GM19467 (cell line): ENCODE data around the gene DOP1A.
"Not testable (repeated sequence)": the region's sequence is repeated elsewhere in the genome, so short reads cannot be mapped to it uniquely, and the experiment has no call there.

Experiments
- ATAC-seq: cut with Tn5 transposase; IDR thresholded peaks from one replicate; pipeline ENCODE4 v1.9.1; 2021; ENCODE audit warnings: mild to moderate bottlenecking, moderate library complexity; ENCODE audit not compliant: unreplicated experiment

Gene DOP1A

DNA sequence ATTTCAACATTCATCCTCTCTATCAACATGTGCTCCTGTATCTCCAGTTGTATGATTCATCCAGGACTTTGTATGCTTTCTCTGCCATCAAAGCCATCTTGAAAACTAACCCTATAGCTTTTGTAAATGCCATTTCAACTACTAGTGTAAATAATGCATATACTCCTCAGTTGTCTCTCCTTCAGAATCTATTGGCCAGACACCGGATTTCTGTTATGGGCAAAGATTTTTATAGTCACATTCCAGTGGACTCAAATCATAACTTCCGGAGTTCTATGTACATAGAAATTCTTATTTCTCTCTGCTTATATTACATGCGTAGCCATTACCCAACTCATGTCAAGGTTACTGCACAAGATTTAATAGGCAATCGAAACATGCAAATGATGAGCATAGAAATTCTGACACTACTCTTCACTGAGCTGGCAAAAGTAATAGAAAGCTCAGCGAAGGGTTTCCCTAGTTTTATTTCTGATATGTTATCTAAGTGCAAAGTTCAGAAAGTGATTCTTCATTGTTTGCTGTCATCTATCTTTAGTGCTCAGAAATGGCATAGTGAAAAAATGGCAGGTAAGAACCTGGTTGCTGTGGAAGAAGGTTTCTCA, 70.7 kb downstream of the DOP1A start:
- no peak for ATAC-seq

DNA sequence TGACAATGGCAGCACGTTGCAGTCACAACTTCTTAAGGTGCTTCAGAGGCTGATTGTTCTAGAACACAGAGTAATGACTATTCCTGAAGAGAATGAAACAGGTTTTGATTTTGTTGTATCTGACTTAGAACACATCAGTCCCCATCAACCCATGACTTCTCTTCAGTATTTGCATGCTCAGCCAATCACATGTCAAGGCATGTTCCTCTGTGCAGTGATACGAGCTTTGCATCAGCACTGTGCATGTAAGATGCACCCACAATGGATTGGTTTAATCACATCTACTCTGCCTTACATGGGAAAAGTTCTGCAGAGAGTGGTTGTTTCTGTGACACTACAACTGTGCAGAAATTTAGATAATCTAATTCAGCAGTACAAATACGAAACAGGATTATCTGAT, 71.3 kb downstream of the DOP1A start:
- no peak for ATAC-seq

DNA sequence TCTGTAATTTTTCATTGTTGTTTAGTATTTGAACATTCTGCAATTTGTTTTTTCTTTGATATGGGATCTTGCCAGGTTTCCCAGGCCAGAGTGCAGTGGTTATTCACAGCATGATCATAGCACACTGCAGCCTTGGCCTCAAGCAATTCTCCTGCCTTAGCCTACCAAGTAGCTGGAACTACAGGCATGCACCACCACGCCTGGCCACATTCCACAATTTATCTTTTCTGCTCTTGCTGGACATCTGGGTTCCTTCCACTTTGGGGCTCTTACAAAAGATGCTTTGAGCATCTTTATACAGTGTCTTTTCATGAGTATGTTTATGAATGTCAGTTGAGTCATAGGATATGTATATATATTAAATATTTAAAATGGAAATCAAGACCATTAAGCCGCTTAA, 83.6 kb downstream of the DOP1A start:
- ATAC-seq: no peak

- ATAC-seq: no peak
Measured at GRCh38 chr6:83152913-83153312, 85.4 kb downstream of the DOP1A start.

DNA sequence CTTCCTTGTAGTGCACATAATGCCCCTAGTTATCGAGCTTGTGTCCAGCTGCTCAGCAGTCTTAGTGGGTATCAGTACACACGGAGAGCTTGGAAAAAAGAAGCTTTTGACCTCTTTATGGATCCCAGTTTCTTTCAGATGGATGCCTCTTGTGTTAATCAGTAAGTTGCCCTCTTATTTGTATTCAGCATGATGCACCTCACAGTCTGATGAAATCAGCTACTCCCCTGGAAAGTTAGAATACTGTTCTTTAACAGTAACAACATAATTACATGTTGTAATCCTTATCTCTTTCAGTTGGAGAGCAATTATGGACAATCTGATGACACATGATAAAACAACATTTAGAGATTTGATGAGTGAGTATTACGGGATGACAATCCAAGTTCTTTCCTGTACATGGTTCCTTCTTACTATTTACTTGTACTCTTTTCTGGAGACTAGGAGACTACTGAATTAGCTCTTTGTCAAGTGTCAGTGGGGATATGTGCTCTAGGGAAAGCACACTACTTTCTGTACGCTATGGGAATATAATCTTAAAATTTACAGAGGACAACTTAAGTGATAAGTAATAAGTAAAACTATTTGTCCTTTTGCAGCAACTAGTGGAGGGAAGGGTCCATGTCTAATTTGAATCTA, 86.5 kb downstream of the DOP1A start:
- ATAC-seq: no peak

- no peak for ATAC-seq
Measured at GRCh38 chr6:83155794-83156193, 88.3 kb downstream of the DOP1A start.

- ATAC-seq: no peak
Measured at GRCh38 chr6:83160167-83160566, 92.7 kb downstream of the DOP1A start.

DNA sequence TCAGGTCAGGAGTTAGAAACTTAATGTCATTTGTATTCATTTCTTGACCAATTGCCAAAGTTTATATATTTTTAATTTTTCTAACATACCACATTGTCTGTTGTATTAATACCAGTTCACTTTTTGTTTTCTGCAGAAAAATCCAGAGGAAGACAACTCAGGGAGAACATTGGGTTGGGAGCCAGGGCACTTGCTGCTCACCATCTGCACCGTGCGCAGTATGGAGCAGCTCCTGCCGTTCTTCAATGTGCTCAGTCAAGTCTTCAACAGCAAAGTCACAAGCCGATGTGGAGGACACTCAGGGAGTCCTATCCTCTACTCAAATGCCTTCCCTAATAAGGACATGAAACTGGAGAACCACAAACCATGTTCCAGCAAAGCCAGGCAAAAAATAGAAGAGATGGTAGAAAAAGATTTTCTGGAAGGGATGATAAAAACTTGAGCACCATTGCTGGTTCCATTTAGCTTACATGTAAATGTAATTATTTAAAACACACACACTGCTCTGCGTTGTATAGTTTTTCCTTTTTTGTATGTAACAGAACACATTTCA, 100.3 kb downstream of the DOP1A start:
- ATAC-seq: no peak

DNA sequence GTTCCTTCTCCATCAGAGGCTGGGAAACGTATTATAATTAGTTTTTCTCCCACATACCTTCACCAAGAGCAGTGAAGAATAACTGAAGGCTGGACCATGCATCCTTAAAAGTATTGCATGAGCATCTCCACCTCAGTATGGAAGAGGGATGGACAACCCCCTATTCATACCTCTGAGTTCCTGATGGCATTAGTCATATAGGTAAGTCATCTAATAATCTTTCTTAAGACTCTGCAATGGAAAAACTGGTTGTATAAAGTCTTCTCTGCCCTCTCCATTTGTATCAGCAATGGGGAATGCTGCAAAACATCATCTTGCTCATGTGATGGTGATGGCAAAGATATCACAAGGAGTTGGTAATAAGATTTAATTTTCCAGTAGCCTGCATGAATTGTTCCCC, 101.1 kb downstream of the DOP1A start:
- no peak for ATAC-seq

DNA sequence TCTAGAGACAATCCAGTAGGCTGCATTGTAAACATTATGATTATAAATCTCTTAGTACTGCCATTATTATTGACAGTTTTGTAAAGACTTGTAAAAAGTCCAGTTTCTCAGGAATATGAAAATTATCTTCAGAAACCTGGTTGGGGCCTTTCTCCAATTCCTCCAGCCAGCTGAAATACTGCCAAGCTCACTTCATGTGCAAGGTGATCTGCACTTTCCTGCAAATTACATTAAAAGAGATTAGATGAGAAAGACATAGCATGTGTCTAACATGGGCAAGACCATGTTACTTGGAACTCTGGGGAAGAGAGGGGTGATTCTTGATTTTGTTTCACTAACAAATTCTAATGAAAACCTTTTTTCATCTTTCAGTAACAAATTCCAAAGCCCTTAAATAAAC, 101.6 kb downstream of the DOP1A start:
- ATAC-seq: no peak

GRCh38 chr6:83169511-83169910, 102.0 kb downstream of the DOP1A start:
- ATAC-seq: no peak

GRCh38 chr6:83176246-83176645, 108.8 kb downstream of the DOP1A start:
- ATAC-seq: no peak

DNA sequence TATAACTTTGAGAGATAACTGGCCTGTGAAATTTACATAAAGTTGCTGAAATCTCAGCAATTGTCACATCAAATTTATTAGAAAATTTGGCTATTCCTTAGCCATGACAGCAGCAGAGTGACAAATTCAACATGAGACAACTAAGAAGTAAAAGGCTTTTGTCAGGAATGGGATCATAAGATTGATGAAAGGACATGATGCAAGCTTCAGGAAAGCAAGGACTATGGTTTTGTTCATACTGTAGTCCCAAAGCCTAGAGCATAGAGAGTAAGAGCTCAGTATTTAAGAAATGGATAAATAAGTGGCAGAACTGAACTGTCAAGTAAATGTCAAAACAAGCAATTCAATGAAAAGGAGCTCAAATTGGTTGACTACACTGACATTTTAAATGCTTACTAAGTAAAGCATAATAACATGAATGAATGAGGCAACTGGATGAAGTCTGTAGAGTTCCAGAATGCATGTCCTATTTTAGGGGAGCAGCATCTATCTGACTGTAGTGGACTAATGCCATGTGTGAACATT, 113.0 kb downstream of the DOP1A start:
- no peak for ATAC-seq

DNA sequence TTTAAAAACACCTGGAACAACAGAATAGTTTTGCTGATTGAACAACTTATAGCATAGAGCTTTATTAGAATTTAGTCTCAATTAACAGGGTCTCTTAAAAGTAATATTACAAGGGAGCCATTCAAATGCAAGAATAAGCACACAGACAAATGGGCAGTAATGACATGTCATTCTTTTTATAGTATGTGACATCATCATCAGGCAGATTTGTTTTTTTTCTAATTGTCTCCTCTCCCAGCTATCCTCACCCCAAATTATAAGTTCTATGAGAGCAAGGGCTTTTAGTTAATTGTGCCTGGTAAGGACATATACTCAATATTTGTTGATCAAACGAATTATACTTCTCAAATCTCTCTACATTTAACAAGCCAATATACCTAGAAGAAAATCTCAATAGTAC, 114.6 kb downstream of the DOP1A start:
- no peak for ATAC-seq

GRCh38 chr6:83183082-83183828, 115.8 kb downstream of the DOP1A start:
- no peak for ATAC-seq

DNA sequence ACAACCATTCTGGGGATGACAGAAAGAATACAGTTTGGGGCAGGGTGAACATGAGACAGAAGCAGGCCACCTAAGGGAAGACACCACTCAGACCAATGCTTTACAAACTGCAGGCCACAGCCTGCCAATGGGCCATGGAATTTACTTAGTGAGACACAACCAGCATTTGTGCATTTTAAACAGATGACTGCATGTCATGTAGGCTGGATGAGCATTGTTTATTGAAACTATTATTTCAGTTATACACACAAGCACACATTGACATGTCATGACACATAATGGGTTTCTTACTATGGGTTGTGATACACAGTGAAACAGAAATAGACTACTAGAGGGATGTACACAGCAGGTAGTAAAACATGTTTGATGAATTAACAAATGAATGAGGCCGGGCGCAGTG, 117.6 kb downstream of the DOP1A start:
- ATAC-seq: no peak

GRCh38 chr6:83188501-83188900, 121.0 kb downstream of the DOP1A start:
- ATAC-seq: no peak

GRCh38 chr6:83190626-83191025, 123.2 kb downstream of the DOP1A start:
- ATAC-seq: no peak

DNA sequence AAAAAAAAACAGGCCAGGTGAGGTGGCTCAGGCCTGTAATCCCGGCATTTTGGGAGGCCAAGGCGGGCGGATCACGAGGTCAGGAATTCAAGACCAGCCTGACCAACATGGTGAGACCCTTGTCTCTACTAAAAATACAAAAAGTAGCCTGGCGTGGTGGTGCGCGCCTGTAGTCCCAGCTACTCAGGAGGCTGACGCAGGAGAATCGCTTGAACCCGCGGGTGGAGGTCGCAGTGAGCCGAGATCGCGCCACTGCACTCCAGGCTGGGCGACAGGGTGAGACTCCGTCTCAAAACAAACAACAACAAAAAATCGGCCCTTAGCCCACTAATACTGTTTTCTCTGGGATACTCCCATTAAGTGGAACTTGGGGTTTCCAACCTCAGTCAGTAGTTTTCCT, 124.5 kb downstream of the DOP1A start:
- not testable (repeated sequence) for ATAC-seq

GRCh38 chr6:83192456-83192855, 125.0 kb downstream of the DOP1A start:
- no peak for ATAC-seq

- ATAC-seq: peak; percentile 97
Measured at GRCh38 chr6:83192871-83193746, 125.6 kb downstream of the DOP1A start, which contains the start of the genes PGM3 and RWDD2A. TSS of gene PGM3 (minus strand) at chr6:83193265. CDS start at chr6:83191012, 2,253 bp downstream. TSS of gene RWDD2A (plus strand) at chr6:83193357. CDS start at chr6:83194452, 1,095 bp downstream.
